Measurements from ENCODE around the gene GCDH. TPM values are rescaled to one million over a fixed set of nuclear protein-coding genes. Genes with fewer than 3 reads are reported as not detected.
A peak's percentile ranks its signal among the peaks of the same experiment; 100 is the strongest.
"Not testable (repeated sequence)": the region's sequence is repeated elsewhere in the genome, so short reads cannot be mapped to it uniquely, and the experiment has no call there.

GCDH gene
- total RNA-seq = 17.9 and 38.2 TPM in 2 replicates

- FAIRE-seq (no peak), DNase-seq (ENCODE audit: low read depth) (peak; percentile 96)
- TF ChIP-seq, protein P1, sequence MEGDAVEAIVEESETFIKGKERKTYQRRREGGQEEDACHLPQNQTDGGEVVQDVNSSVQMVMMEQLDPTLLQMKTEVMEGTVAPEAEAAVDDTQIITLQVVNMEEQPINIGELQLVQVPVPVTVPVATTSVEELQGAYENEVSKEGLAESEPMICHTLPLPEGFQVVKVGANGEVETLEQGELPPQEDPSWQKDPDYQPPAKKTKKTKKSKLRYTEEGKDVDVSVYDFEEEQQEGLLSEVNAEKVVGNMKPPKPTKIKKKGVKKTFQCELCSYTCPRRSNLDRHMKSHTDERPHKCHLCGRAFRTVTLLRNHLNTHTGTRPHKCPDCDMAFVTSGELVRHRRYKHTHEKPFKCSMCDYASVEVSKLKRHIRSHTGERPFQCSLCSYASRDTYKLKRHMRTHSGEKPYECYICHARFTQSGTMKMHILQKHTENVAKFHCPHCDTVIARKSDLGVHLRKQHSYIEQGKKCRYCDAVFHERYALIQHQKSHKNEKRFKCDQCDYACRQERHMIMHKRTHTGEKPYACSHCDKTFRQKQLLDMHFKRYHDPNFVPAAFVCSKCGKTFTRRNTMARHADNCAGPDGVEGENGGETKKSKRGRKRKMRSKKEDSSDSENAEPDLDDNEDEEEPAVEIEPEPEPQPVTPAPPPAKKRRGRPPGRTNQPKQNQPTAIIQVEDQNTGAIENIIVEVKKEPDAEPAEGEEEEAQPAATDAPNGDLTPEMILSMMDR (IDR thresholded peaks at IDR 0.05; ENCODE audit: insufficient read depth, low read length, severe bottlenecking) = no peak
- peak within 1 kb of the TSS; percentile 83 for H3K4me3 ChIP-seq (ENCODE audit: low read depth, low read length)
- no peaks in the 10 kb centered on the region for H3K27me3 ChIP-seq (ENCODE audit: control insufficient read depth, insufficient read depth, low read length)
- peaks cover 3% of the 10 kb centered on the region for H3K36me3 ChIP-seq (ENCODE audit: control insufficient read depth, insufficient read depth, low read length)
Observed at GRCh38 chr19:12890787-12891552, at the start of gene GCDH. Gene GCDH (plus strand): TSS chr19:12891160. CDS start chr19:12891305, 145 bp downstream.

DNA sequence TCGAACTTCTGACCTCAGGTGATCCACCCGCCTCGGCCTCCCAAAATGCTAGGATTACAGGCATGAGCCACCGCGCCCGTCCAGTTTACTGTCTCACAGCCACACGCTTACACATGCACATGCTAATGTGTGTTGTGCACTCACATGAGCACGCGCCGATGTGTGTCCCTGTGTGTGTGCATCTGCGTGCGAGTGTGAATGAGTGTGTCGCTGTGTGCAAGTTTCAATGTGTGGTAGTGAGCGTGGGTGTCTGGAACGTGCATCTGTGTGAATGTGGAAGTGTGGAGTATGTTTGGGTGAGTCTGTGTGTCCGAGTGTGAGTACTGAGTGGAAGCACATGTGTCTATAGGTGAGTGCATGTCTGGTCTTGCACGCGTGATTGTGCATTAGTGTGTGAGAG is 48.4 kb upstream of the GCDH start:
- no peak for DNase-seq (ENCODE audit: low read depth)
- FAIRE-seq = no peak
- Histone ChIP-seq H3K4me3 (ENCODE audit: low read depth, low read length) (no peak overlapping the region), H3K27me3 (ENCODE audit: control insufficient read depth, insufficient read depth, low read length) (peaks cover 6% of the 10 kb centered on the region), H3K36me3 (ENCODE audit: control insufficient read depth, insufficient read depth, low read length) (no peaks in the 10 kb centered on the region)
- TF ChIP-seq, protein P1 (IDR thresholded peaks at IDR 0.05; ENCODE audit: insufficient read depth, low read length, severe bottlenecking) = no peak

GRCh38 chr19:12843328-12843727 is 47.6 kb upstream of the GCDH start:
- TF ChIP-seq, protein P1 (IDR thresholded peaks at IDR 0.05; ENCODE audit: insufficient read depth, low read length, severe bottlenecking) = no peak
- peaks cover 2% of the 10 kb centered on the region for H3K27me3 ChIP-seq (ENCODE audit: control insufficient read depth, insufficient read depth, low read length)
- H3K4me3 ChIP-seq (ENCODE audit: low read depth, low read length) = no peak overlapping the region
- no peak for FAIRE-seq
- no peak for DNase-seq (ENCODE audit: low read depth)
- H3K36me3 ChIP-seq (ENCODE audit: control insufficient read depth, insufficient read depth, low read length) = no peaks in the 10 kb centered on the region

DNA sequence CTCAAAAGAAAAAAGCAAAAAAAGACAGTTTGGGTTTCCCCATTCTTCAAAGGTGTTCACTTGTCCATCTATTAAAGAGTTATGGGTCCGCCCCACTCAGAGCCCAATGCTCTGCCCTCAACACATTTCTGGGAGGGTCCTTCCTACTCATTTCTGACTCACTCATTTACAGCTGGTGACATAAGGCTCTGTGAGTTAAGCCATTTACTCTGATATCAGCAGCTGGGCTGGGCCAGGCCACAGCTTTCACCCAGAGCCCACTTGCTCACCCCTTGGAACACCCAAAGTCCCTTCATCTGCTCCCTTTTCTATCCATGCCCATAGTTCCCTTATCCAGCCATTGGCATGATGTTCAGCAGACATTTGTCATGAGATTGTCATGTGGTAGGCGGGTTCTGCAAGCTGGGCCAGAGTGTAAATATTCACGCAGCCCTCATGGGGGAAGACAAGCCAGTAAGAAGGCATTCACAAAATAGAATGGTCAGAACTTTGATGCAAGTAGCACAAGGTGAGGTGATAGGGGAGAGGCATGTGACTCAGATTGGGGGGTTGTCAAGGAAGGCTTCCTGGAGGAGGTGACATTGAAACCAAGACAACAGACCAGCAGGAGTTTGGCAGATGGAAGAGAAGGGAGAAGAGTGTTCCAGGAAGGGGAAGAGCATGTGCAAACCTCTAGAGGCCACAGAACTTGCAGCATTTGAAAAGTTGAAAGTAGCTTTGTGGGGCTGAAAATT is 46.8 kb upstream of the GCDH start:
- TF ChIP-seq, protein P1 (IDR thresholded peaks at IDR 0.05; ENCODE audit: insufficient read depth, low read length, severe bottlenecking) = no peak
- Histone ChIP-seq H3K27me3 (ENCODE audit: control insufficient read depth, insufficient read depth, low read length) (peaks cover under 1% of the 10 kb centered on the region), H3K36me3 (ENCODE audit: control insufficient read depth, insufficient read depth, low read length) (no peaks in the 10 kb centered on the region), H3K4me3 (ENCODE audit: low read depth, low read length) (no peak overlapping the region)
- no peak for FAIRE-seq
- no peak for DNase-seq (ENCODE audit: low read depth)

- H3K27me3 ChIP-seq (ENCODE audit: control insufficient read depth, insufficient read depth, low read length); H3K36me3 ChIP-seq (ENCODE audit: control insufficient read depth, insufficient read depth, low read length); H3K4me3 ChIP-seq (ENCODE audit: low read depth, low read length); FAIRE-seq; DNase-seq (ENCODE audit: low read depth): not testable (repeated sequence)
Observed at GRCh38 chr19:12846613-12847012, 44.3 kb upstream of the GCDH start.
